ENCODE results near the gene NUFIP2.

- TF ChIP-seq CTCF (IDR thresholded peaks at IDR 0.05) (no peak), ZFX (IDR thresholded peaks at IDR 0.05; ENCODE audit: borderline replicate concordance) (no peak)
Observed at GRCh38 chr17:29283961-29284360, 10.0 kb downstream of the NUFIP2 start.

All from 22Rv1 (cell line).